Left renal pelvis (tissue), 4 donors: Measurements from ENCODE around the gene AKAP12. TPM values are rescaled to one million over a fixed set of nuclear protein-coding genes. Genes with fewer than 3 reads are reported as not detected.
"Not testable (repeated sequence)": the region's sequence is repeated elsewhere in the genome, so short reads cannot be mapped to it uniquely, and the experiment has no call there.

Experiments used
- DNase-seq, 4 donors: peaks; one replicate each; pipeline ENCODE4 v3.0.0-alpha.2; 2013; ENCODE audit warnings: low read depth in 4 of 4, low spot score in 3 of 4
- polyA plus RNA-seq, 4 donors: library from polyadenylated mRNA; unstranded; fragments of 120-200 nt; gene quantifications; one replicate each; pipeline ENCODE4 v1.2.1, GENCODE V29; 2013; ENCODE audit not compliant: insufficient read length in 4 of 4

Gene AKAP12
- polyA plus RNA-seq, 4 donors = 117 to 259 (median 195) TPM

- DNase-seq = no peak
Observed at GRCh38 chr6:151374036-151374683, 134.4 kb downstream of the AKAP12 start.

- no peak for DNase-seq
Observed at GRCh38 chr6:151375833-151376232, 136.1 kb downstream of the AKAP12 start.

DNA sequence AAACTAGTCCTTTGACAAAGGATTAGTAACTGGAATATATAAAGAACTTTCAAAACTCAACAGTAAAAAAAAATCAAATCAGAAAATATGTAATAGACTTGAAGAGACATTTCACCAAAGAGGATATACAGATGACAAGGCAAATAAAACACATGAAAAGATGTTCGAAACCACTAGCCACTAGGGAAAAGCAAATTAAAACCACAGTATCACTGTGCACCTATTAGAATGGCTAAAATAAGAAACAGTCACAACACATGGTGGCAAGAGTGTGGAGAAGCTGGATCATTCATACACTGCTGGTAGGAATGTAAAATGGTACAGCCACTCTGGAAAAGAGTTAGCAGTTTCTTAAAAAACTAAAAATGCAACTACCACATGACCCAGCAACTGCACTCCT, 136.7 kb downstream of the AKAP12 start:
- DNase-seq = no peak

DNA sequence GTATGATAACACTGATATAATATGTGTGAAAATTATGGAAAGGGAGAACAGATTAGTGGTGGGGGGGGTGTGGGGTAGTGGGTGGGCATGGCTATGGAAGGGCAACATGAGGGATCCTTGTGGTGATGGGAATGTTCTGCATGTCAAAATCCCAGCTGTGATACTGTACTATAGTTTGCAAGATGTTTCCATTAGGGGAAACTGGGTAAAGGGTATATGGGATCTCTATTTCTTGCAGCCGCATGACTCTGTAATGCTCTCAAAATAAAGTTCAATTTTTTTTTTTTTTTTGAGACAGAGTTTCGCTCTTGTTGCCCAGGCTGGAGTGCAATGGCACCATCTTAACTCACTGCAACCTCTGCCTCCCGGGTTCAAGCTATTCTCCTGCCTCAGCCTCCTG, 137.3 kb downstream of the AKAP12 start:
- DNase-seq = no peak

DNA sequence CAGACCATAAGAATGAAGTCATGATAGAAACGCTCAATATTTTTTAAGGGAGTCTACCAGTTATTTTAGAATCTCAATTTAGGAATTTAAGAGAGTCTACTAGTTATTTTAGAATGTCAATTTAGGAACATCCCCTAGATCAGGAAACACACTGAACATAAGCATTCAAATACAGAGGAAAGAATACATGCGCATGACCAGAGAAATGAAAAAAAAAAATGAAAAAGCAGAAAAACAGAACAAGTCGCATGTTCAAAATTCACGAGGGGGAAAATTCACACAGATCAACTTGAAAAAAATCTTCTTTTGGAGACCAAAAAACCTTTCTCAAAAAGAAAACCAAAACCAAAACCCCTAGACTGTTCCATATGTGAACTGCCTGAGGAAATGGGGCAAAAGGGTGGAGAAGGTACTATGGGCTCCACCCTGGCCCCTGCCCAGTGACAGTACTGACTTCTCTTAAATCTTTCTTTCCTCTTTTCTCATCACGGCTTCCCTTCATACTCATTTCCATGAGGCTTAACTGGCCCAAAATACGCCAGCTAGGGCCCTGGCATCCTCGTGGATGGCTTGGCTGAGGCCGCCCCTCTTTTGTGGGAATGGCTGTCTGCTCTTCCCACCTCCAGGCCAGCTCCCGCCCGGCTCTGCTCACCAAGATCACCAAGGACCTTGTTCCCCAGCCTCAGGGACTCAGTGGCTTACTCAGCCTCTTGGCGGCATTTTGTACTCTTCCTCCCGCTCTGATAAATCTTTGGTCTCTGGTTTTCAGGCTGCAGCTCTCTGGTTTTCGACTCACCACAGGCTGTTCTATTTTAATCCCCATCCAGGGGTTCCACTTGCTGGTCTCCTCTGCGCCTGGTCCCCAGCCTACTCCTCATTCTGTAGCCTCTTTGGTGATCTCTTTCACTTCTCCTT, 140.4 kb downstream of the AKAP12 start:
- no peak for DNase-seq

DNA sequence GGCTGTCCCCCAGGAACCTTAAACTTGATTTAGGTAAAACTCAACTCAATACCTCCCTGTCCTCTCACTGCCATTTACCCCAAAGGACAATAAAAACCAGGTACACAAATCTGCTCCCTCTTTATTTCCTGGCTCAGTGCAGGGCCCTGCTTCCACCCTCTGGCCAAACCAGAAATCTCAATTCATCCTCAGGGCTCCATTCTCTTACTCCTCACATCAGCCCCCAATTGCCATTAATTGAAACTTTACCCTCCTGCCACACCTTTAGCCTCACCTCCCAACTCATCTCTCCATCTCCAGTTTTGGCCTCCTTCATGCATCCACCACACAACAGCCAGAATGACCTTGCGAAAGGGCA, 141.1 kb downstream of the AKAP12 start:
- no peak for DNase-seq

DNA sequence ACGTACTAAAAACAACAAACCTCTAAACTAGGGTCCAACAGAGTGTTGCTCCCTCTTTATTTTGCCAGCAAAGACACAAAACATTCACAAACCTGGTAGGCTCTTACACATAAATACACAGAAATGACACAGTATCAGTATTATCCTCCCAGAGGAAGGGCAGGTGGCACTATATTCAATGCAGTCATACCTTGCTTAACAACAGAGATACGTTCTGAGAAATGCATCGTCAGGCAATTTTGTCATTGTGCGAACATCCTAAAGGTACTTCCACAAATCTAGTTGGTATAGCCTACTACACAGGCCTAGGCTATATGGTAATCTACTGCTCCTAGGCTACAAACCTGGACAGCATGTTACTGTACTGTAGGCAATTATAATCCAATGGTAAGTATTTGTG, 142.0 kb downstream of the AKAP12 start:
- no peak for DNase-seq

- not testable (repeated sequence) for DNase-seq
Observed at GRCh38 chr6:151382631-151383030, 142.9 kb downstream of the AKAP12 start.

GRCh38 chr6:151384151-151384550, 144.4 kb downstream of the AKAP12 start:
- no peak for DNase-seq

DNA sequence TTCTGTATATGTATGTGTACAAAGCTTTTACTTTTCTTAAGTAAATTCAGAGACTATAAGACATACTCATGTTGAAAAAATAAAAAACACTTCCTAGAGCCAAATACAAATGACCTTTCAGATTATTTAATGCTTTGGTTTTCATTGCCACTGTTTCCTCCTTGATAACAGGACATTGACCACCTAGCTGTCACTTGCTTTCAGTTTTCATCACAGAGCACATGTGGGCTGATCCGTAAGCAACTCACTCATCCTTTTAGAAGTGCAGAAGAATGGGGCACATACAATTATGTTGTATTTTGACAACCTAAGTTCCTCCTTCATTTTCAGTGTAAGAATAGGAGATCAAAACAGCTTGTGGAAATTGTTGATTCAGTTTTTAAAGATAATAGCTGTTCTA, 145.4 kb downstream of the AKAP12 start:
- DNase-seq = no peak

GRCh38 chr6:151387175-151387970, 147.6 kb downstream of the AKAP12 start:
- DNase-seq = no peak

DNA sequence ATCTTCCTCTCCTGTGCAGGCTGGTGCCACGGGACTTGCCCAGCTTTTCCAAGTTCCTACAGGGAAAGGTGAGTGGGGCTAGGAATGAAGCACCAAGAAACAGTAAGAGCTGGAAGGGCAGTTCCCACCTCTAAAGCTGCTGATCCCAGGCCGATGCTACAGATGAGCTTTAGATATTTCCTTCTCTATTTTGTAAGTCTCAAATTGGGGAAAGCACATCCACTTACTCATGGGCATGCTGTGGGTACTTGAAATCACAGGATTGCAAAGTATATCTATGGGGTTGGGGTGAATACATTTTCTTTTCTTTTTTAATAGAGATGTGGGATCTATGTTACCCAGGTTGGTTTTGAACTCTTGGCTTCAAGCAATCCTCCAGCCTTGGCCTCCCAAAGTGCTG, 148.5 kb downstream of the AKAP12 start:
- no peak for DNase-seq

DNA sequence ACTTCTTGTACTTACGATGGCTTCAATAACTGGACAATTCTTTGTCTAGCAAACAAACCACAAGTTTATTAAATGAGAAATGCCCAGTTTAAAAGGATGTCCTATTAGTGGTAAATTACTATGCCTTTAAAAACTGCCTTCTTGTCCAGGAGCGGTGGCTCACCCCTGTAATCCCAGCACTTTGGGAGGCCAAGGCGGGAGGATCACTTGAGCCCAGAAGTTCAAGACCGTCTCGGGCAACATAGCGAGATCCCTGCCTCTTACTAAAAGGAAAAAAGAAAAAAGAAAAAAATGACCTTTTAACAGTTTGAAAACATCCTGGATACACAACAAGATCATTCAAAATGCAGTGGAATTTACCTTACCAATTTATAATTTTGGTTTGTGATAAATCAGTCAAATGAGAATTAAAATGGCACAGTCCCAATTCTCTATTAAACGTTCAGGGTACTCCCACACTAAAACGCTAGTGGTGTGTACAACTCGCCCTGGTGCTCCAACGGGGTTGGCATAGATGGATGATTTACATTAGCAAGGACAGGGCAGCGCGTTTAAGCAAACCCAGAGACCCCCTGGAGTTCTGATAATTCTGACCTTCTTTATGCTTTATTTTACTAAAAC, 149.3 kb downstream of the AKAP12 start:
- peak in 1 of 4 donors; percentile 12 for DNase-seq

DNA sequence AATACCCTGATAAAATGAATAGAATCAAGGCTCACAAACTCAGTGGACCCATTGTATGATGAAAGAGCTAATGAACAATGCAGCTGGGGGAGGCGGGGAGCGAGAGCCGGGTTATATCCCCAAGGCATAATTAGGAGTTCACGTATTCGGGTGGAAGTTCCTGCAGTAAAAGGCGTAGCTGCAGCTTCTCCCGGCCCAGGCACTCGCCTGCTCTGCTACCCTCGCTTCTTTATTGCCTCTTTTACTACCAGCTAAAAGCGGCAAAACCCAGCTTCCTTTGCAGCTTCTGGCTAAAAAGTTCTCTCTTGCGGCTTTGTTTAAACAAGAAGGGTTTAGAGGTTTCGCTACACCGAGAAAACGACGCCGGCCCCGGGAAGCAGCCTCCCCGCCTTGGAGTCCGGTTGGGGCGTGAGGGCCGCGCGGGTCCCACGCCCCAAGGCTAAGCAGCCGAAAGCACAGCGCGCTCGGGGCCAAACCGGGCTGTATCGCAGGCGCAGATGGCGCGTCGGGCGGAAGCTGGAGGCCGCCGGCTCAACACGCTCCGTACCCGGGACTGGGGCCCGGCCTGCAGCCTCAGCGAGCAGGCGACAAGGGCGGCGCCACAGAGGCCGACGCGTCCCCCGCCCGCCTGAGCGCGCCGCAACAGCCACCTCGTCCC, 150.0 kb downstream of the AKAP12 start:
- DNase-seq = peak; percentile 43 to 54 (median 46)

- DNase-seq = peak; percentile 98 to 99 (median 98)
Observed at GRCh38 chr6:151390276-151390850, 150.6 kb downstream of the AKAP12 start.

DNA sequence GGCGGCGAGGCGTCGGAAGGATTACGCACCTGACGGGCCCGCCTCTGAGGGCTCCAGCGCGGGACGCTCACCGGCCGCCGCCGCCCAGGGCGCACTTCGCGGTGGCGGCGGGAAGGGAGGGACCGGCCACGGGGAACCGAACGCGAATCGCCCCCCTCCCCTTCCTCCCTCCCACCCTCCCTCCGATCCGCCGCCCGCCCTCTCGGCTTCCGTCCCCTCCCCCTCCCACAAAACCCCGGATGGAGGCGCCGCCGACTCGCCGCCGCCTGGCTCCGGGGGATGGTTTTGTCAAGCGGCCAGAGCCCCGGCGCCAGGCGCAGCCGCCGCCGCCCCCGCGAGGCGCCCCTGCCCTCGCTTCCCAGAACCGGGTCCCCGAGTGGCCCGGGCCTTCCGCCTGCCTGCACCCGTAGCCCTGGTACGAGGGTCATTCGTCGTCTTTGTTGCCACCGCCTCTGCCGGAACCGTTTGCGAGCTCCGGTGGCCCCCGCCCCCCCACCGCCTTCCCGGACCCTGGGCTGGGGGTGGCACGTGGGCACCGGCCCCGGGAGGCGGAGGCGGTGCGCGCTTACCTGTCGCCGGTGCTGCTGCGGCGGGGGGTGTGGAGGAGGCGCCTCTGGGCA, 151.2 kb downstream of the AKAP12 start:
- peak; percentile 46 to 64 (median 53) for DNase-seq

DNA sequence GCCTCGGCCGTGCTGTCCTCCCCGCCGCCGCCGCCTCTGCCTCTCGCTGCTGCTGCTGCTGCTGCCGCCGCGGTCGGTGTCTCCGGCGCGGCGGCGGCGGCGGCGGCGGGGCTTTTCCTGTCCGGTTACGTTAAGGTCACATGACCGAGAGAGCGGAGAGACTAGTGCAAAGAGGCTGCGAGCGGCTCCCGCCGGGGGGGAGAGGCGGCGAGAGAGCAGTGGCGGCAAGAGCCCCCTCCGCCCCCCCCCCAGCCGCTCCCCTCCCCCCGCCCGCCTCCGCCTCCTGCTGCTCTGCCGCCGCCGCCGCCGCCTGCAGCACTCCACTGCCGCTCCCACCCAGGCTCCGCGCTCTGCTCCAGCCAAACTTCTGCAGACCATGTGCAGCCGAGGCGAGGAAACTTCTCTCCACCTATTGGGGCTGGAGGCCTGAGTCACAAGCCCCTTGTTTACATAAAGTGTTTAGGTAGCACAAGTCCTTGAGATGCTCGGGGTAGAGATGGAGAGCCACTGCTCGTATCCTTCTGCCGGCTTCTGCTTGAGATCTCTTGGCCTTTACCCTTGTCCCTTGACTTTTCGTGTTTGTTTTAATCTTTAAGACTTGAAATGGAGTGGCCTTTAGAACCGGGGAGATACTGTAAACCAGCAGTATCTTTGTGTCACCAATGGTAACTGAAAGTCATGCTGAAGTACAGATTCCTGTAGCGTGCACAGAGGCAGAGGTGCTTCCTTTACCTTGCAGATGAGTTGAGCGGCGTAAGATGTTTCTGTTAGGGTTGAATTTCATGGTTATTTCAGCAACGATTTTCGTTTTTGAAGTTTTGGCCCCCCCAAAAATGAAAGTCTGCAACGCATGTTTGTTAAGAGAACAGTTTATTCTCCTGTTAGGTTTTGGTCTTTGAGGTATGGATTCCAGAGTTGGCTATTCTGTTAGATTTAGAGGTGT, 152.0 kb downstream of the AKAP12 start, which contains the start of gene ZBTB2:
TSS of gene ZBTB2 (minus strand) at position 89 of the 943 bp plus-strand sequence. CDS start 17,922 bp downstream, outside the sequence.
- peak; percentile 19 to 40 (median 29) for DNase-seq

- no peak for DNase-seq
Observed at GRCh38 chr6:151392427-151392826, 152.7 kb downstream of the AKAP12 start.
